ENCODE data around the gene FGG. TPM values are rescaled to one million over a fixed set of nuclear protein-coding genes. Genes with fewer than 3 reads are reported as not detected.
"Not testable (repeated sequence)": the region's sequence is repeated elsewhere in the genome, so short reads cannot be mapped to it uniquely, and the experiment has no call there.

The FGG gene
- total and polyA plus RNA-seq, 11 donors = 0.35 to 1.0 (median 0.50) TPM; not detected in 8

- no peak overlapping the region for H3K4me3 ChIP-seq
- no peaks in the 10 kb centered on the region for H3K36me3 ChIP-seq
- no peak overlapping the region for H3K27ac ChIP-seq
- H3K27me3 ChIP-seq = peaks cover 0 to 2% (median 0%) of the 10 kb centered on the region in 9 donors
- DNase-seq = no peak
- H3K4me1 ChIP-seq = no peaks in the 10 kb centered on the region
- ATAC-seq = no peak
- H3K9me3 ChIP-seq = no peaks in the 10 kb centered on the region
- TF ChIP-seq POLR2A (IDR thresholded peaks at IDR 0.05) (no peak), CTCF (IDR thresholded peaks at IDR 0.05) (no peak)
- intact Hi-C loops (cut with DNase I) = no loop called here
Measured at GRCh38 chr4:154595807-154596206, 16.6 kb downstream of the FGG start.

GRCh38 chr4:154594343-154594742, 18.1 kb downstream of the FGG start:
- H3K27ac ChIP-seq; ATAC-seq; intact Hi-C loops (cut with DNase I); H3K4me3 ChIP-seq; DNase-seq; H3K4me1 ChIP-seq; H3K36me3 ChIP-seq; H3K9me3 ChIP-seq: not testable (repeated sequence)
- H3K27me3 ChIP-seq = peaks cover 0 to 14% (median 2%) of the 10 kb centered on the region in 9 donors
- 84 to 88% (median 86%) methylated on average over 3 of the region's 3 CpGs for WGBS, 4 donors

GRCh38 chr4:154593868-154594267, 18.6 kb downstream of the FGG start:
- no peaks in the 10 kb centered on the region for H3K9me3 ChIP-seq
- ATAC-seq (no peak), DNase-seq (no peak)
- intact Hi-C loops (cut with DNase I) = no loop called here
- H3K36me3 ChIP-seq = no peaks in the 10 kb centered on the region
- H3K4me1 ChIP-seq = no peaks in the 10 kb centered on the region
- no peak overlapping the region for H3K4me3 ChIP-seq
- WGBS, 4 donors = 44 to 84% (median 62%) methylated on average over 2 of the region's 2 CpGs
- TF ChIP-seq POLR2A (IDR thresholded peaks at IDR 0.05) = no peak
- TF ChIP-seq CTCF (IDR thresholded peaks at IDR 0.05) = no peak
- H3K27me3 ChIP-seq = peaks cover 0 to 14% (median 4%) of the 10 kb centered on the region in 9 donors
- H3K27ac ChIP-seq = no peak overlapping the region

- H3K4me1 ChIP-seq = no peaks in the 10 kb centered on the region
- TF ChIP-seq POLR2A (IDR thresholded peaks at IDR 0.05) = no peak
- TF ChIP-seq CTCF (IDR thresholded peaks at IDR 0.05) = no peak
- no peak for DNase-seq
- 61 to 77% (median 72%) methylated on average over 3 of the region's 3 CpGs for WGBS, 4 donors
- no peak overlapping the region for H3K27ac ChIP-seq
- H3K9me3 ChIP-seq = no peaks in the 10 kb centered on the region
- ATAC-seq = no peak
- H3K4me3 ChIP-seq = no peak overlapping the region
- intact Hi-C loops (cut with DNase I) = no loop called here
- no peaks in the 10 kb centered on the region for H3K36me3 ChIP-seq
- H3K27me3 ChIP-seq = peaks cover 0 to 21% (median 4%) of the 10 kb centered on the region in 9 donors
Measured at GRCh38 chr4:154591890-154592289, 20.6 kb downstream of the FGG start.

GRCh38 chr4:154590329-154591006, 22.0 kb downstream of the FGG start, which contains the start of gene FGA:
TSS of gene FGA (minus strand) at chr4:154590742. CDS start at chr4:154590687, 55 bp downstream.
- ATAC-seq = no peak
- TF ChIP-seq CTCF (IDR thresholded peaks at IDR 0.05) = no peak
- WGBS, 4 donors = 64 to 78% (median 66%) methylated on average over 3 of the region's 3 CpGs
- no peak within 1 kb of the TSS for H3K4me3 ChIP-seq
- H3K36me3 ChIP-seq = no peaks in the 10 kb centered on the region
- no peaks in the 10 kb centered on the region for H3K4me1 ChIP-seq
- peaks cover 0 to 21% (median 4%) of the 10 kb centered on the region in 9 donors for H3K27me3 ChIP-seq
- H3K9me3 ChIP-seq = no peaks in the 10 kb centered on the region
- no peak within 1 kb of the TSS for H3K27ac ChIP-seq
- intact Hi-C loops (cut with DNase I) = no loop called here
- DNase-seq = no peak

Measured in heart left ventricle (tissue), 16 donors.